K562 treated with DMSO at 1 percent for 24 hours (cell line): Measurements from ENCODE around the gene TMEM87B. TPM values are rescaled to one million over a fixed set of nuclear protein-coding genes. Genes with fewer than 3 reads are reported as not detected.

Source experiments
- total RNA-seq: library from RNA; unstranded; fragments of 300-600 nt; gene quantifications from 2 replicates; pipeline ENCODE4 v1.2.3, GENCODE V29; 2022; ENCODE audit warnings: low read depth; ENCODE audit not compliant: insufficient read depth

Gene TMEM87B
- 8.9 and 10.5 TPM in 2 replicates for total RNA-seq

GRCh38 chr2:112054847-112055729 lies at the start of gene TMEM87B:
TSS of gene TMEM87B (plus strand) at chr2:112055269. CDS start at chr2:112055592, 323 bp downstream.

GRCh38 chr2:112138159-112139032 lies 83.3 kb downstream of the TMEM87B start, which contains the start of gene FBLN7:
TSS of gene FBLN7 (plus strand) at chr2:112138385. CDS start at chr2:112138656, 271 bp downstream.

Other genes starting within 250 kb of the TMEM87B start
- 19.7 and 29.1 TPM in 2 replicates for gene ANAPC1, start 171.1 kb upstream of the TMEM87B start, total RNA-seq
- 1.9 and 2.2 TPM in 2 replicates for gene MERTK, start 156.7 kb upstream of the TMEM87B start, total RNA-seq
- gene FBLN7, start 83.1 kb downstream of the TMEM87B start, total RNA-seq: not detected in 2 replicates
- gene ZC3H8, start 199.8 kb downstream of the TMEM87B start, total RNA-seq: 6.2 and 8.4 TPM in 2 replicates
- 2.1 and 4.4 TPM in 2 replicates for gene ZC3H6, start 220.3 kb downstream of the TMEM87B start, total RNA-seq